ENCODE data around the gene CD79A. TPM values are rescaled to one million over a fixed set of nuclear protein-coding genes. Genes with fewer than 3 reads are reported as not detected.
A peak's percentile ranks its signal among the peaks of the same experiment; 100 is the strongest.

Gene CD79A
- total RNA-seq, 2 donors from 2014 or later, result 0.24 to 0.68 TPM

GRCh38 chr19:41925208-41926003 is 48.3 kb downstream of the CD79A start:
- ATAC-seq (no peak), DNase-seq (no peak)
- intact Hi-C loops (cut with DNase I), result no loop called here

GRCh38 chr19:41926028-41926762 is 49.1 kb downstream of the CD79A start:
- ATAC-seq (no peak), DNase-seq (no peak)
- intact Hi-C loops (cut with DNase I), result no loop called here

- DNase-seq, result no peak
- intact Hi-C loops (cut with DNase I), result no loop called here
- no peak for ATAC-seq
Observed at GRCh38 chr19:41926763-41927496, 49.9 kb downstream of the CD79A start.

GRCh38 chr19:41927497-41928192 is 50.6 kb downstream of the CD79A start:
- intact Hi-C loops (cut with DNase I), result no loop called here
- ATAC-seq (peak in 1 of 2 donors; percentile 14), DNase-seq (no peak)

- intact Hi-C loops (cut with DNase I), result no loop called here
- peak; percentile 13 to 38 for ATAC-seq
- DNase-seq, result no peak
Observed at GRCh38 chr19:41928221-41928683, 51.2 kb downstream of the CD79A start, which contains the start of gene ERFL. Gene ERFL, minus strand, starts transcription at chr19:41928449. Its CDS starts 15,530 bp downstream, at chr19:41912919.

GRCh38 chr19:41928754-41929535 is 51.9 kb downstream of the CD79A start:
- DNase-seq (no peak), ATAC-seq (peak in 1 of 2 donors; percentile 10)
- intact Hi-C loops (cut with DNase I), result no loop called here

GRCh38 chr19:41929536-41930071 is 52.5 kb downstream of the CD79A start:
- ATAC-seq (no peak), DNase-seq (no peak)
- intact Hi-C loops (cut with DNase I), result no loop called here

- ATAC-seq, result no peak
- intact Hi-C loops (cut with DNase I), result no loop called here
- DNase-seq, result no peak
Observed at GRCh38 chr19:41930322-41930722, 53.2 kb downstream of the CD79A start.

Small RNAs within 50 kb of the gene (microRNA-seq; reads per million reads assigned to microRNA genes)
- 0 reads per million in 2 donors for gene MIR6797

Other genes with a start within 250 kb of the CD79A start
- gene CEACAM7, start 189.0 kb upstream of the CD79A start, total RNA-seq, result not detected
- not detected for gene CEACAM5, start 168.7 kb upstream of the CD79A start, total RNA-seq
- gene CEACAM6, start 121.7 kb upstream of the CD79A start, total RNA-seq, result under 1 TPM in 1 of 2 donors, not detected in 1; 0.08 TPM
- gene CEACAM3, start 80.7 kb upstream of the CD79A start, total RNA-seq, result under 1 TPM; 0.29 to 0.60 TPM
- not detected for gene LYPD4, start 32.6 kb upstream of the CD79A start, total RNA-seq
- gene DMRTC2, start 32.2 kb upstream of the CD79A start, total RNA-seq, result not detected
- gene RPS19, start 17.0 kb upstream of the CD79A start, total RNA-seq, result 100 to 1,000 TPM; 811 to 841 TPM
- 10 to 100 TPM; 47.0 to 59.1 TPM for gene ARHGEF1, start 5.9 kb downstream of the CD79A start, total RNA-seq
- under 1 TPM in 1 of 2 donors, not detected in 1; 0.16 TPM for gene ERFL, start 51.2 kb downstream of the CD79A start, total RNA-seq
- 100 to 1,000 TPM in 1 of 2 donors, 10 to 100 TPM in 1; 91.4 to 117 TPM for gene RABAC1, start 82.0 kb downstream of the CD79A start, total RNA-seq
- gene ATP1A3, start 117.0 kb downstream of the CD79A start, total RNA-seq, result 100 to 1,000 TPM; 235 to 274 TPM
- gene GRIK5, start 192.9 kb downstream of the CD79A start, total RNA-seq, result 10 to 100 TPM; 12.0 to 12.6 TPM
- 1 to 10 TPM; 8.3 to 9.1 TPM for gene ZNF574, start 198.9 kb downstream of the CD79A start, total RNA-seq

Data from left cardiac atrium (tissue), 4 donors.